Stimulated activated CD8-positive, alpha-beta memory T cell treated with anti-CD3 and anti-CD28 coated beads, Interleukin-15, amount 100 ng/mL, for 4 hours (primary cell): ENCODE data around the gene TTC33.
"Not testable (repeated sequence)": the region's sequence is repeated elsewhere in the genome, so short reads cannot be mapped to it uniquely, and the experiment has no call there.

Experiments used
- DNase-seq, 2 donors: peaks; one replicate each; pipeline ENCODE4 v3.0.0-alpha.2; 2020; ENCODE audit warnings: low read depth in 2 of 2

TTC33 gene

GRCh38 chr5:40717281-40717680 lies 38.5 kb downstream of the TTC33 start:
- no peak for DNase-seq

DNA sequence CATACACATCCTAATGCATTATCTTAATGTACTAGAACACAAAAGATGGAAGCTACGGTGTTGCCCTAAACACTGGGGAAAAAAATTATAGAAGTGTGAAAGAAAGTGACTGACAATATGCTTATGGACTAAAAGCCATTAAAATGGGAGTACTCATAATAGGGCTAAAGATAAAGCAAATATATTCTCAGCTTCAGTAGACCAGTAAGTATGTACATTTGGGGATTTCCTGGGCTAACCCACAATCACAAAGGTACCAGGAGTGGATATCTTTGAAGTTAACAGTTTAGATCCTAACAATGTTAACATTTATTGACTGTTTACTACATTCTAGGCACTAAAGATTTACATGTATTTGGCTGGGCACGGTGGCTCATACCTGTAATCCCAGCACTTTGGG lies 39.2 kb downstream of the TTC33 start:
- no peak for DNase-seq

GRCh38 chr5:40716000-40716399 lies 39.8 kb downstream of the TTC33 start:
- no peak for DNase-seq

GRCh38 chr5:40714001-40714400 lies 41.8 kb downstream of the TTC33 start:
- no peak for DNase-seq

GRCh38 chr5:40710575-40710974 lies 45.2 kb downstream of the TTC33 start:
- not testable (repeated sequence) for DNase-seq

DNA sequence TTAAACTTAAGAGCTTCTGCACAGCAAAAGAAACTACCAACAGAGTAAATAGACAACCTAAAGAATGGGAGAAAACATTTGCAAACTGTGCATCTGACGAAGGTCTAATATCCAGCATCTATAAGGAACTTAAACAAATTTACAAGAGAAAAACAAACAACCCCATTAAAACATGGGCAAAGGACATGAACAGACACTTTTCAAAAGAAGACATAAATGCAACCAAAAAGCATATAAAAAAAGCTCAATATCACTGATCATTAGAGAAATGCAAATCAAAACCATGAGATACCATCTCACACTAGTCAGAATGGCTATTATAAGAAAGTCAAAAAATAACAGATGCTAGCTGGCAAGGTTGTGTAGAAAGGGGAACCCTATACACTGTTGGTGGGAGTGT lies 50.3 kb downstream of the TTC33 start:
- not testable (repeated sequence) for DNase-seq

GRCh38 chr5:40702027-40702426 lies 53.7 kb downstream of the TTC33 start:
- DNase-seq = not testable (repeated sequence)

DNA sequence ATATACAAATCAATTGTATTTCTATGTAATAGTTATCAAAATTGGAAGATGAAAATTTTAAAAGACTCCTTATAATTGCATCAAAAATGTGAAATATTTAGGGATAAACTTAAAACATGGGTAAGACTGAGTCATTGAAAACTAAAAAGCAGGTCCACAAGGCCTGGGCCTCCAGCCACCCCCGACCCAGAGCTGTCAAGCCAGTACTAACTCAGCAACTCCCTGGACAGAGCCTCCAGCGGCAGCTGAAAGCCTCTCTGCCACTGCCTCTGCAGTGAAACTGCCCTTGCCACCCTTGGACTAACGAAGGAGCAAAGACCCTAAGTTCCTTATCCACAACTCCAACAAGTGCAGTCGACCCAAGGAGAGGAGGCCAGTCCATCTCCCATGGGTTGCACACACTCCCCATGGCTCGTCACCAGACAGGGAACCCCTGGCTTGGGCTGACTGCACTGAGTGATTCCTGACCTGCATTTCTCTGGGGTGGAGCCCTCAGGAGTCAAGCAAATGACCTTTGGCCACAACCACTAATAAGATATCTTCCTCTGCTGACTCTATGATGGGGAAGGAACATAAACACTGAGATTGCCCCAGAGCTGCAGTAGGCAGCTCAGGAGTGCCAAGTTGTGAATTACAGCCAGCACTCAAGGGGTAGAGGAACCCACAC lies 55.5 kb downstream of the TTC33 start:
- DNase-seq = no peak

- DNase-seq = no peak
Observed at GRCh38 chr5:40694433-40694832, 61.3 kb downstream of the TTC33 start.

DNA sequence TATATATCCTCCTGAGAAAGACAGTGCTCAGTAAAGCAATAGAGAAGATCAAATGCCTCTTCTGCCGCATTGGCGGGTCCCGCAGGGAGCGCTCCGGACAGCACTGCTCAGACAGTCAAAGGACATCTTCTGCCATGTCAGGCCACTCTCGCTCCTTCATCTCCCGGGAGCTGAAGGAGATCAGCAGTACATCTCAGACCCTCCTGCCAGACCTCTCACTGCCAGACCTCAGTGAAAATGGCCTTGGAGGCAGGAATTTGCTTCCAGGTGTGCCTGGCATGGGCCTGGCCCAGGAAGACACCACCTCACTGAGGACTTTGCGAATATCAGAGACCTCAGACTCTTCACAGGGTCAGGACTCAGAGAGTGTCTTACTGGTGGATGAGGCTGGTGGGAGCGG lies 63.9 kb downstream of the TTC33 start:
- no peak for DNase-seq

DNA sequence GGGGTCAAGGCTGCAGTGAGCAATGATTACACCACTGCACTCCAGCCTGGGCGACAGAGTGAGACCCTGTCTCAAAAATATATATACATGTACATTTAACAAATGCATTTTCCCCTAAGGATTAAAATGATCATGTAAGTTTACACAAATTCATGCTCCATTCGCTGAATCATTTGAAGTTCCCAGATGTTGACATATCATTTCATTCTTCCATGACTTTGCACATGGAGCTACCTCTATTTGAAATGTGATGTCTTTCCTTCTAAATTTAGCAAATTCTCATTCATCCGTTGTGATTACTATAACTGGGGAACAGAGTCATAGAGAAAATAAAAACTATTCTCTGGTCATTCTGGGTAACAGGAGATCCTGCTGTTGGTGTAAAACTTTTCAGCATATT lies 65.5 kb downstream of the TTC33 start:
- DNase-seq = no peak

DNA sequence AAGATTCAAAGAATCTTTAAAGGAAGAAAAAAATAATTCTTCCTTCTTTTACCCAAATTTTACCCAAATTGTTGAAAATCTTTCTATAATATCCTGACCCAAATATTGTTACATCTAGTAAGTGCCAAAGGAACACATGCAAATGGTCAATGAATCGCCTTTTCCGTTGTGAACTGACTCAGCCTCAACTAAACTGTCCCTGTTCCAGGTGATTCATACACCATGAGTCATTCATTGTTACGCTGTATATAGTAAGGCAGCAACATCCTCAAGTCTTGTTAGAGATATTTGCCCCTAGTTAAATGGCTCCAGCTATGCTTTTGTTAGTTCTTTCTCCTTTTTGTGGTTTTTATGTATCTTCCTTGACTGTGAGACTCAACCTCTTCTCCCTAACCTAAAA lies 66.3 kb downstream of the TTC33 start:
- DNase-seq = no peak

GRCh38 chr5:40688996-40689395 lies 66.8 kb downstream of the TTC33 start:
- no peak for DNase-seq

DNA sequence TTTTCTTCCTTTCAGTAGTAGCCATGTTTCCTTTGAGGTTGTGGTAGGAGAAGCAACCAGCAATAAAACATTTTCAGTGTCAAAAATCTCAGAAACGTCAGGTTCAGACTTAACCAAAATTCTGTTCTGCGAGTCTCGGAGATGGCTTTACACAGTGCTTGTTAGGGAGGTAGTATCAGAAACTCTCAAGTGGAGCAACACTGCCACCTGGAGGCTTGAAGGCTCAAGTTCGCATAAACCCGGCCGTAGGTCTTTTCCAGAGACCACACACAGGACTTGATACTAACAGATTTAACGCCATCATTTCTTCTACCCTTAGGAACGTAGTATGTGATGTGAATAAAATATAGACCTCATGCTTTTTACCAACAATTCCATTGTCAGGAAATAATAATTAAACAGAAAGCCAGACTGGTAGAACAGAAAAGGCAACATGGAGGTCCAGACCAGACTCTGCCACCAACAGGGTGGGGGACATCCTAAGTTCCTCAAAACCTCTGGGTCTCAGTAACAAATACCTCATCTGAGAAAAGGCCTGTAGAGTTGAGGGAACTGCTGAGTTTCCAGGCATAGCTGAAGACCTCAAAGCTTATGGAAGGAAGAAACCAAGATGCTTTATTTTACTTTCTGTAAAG lies 67.5 kb downstream of the TTC33 start:
- peak; percentile 55 to 78 for DNase-seq

DNA sequence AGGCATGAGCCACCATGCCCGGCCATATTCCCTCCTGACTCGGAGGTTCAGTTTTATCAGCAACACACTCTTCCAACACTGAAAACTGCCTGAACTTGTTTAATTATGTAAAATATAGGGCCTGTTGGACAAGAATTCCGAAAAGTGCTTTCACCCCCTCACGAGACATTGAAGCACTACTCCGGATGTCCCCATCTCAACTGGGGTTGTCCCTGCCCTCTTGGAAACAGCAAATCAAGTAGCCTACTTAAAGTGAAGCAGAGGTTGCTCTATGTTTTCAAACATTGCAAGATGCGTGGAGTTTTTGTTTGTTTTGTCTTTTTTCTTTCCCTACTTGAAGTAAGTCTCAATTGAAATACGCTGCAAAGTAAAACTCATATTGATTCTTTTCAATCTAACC lies 68.4 kb downstream of the TTC33 start:
- no peak for DNase-seq

GRCh38 chr5:40685976-40686486 lies 69.7 kb downstream of the TTC33 start:
- DNase-seq = no peak

DNA sequence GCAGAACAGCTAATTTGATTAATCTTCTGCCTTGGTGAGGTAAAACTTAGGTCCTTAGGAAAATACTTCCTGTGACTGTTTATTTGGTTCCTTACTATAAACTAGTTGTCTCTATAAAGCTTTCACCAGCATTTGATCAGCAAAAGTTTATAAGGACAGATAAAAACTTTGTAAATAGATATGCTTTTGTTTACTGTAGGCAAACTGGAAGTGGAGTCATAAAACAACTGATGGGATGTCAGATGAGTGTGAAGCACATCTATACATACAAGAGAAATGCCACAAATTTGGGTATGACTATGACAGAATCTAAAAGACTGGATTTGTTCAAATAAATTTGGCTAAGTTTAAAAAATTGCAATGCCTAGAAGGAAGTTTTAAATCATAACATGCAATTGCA lies 70.6 kb downstream of the TTC33 start:
- no peak for DNase-seq

GRCh38 chr5:40683305-40683704 lies 72.5 kb downstream of the TTC33 start:
- no peak for DNase-seq

GRCh38 chr5:40682154-40683017 lies 73.4 kb downstream of the TTC33 start:
- no peak for DNase-seq

- DNase-seq = no peak
Observed at GRCh38 chr5:40681363-40682153, 74.2 kb downstream of the TTC33 start.

DNA sequence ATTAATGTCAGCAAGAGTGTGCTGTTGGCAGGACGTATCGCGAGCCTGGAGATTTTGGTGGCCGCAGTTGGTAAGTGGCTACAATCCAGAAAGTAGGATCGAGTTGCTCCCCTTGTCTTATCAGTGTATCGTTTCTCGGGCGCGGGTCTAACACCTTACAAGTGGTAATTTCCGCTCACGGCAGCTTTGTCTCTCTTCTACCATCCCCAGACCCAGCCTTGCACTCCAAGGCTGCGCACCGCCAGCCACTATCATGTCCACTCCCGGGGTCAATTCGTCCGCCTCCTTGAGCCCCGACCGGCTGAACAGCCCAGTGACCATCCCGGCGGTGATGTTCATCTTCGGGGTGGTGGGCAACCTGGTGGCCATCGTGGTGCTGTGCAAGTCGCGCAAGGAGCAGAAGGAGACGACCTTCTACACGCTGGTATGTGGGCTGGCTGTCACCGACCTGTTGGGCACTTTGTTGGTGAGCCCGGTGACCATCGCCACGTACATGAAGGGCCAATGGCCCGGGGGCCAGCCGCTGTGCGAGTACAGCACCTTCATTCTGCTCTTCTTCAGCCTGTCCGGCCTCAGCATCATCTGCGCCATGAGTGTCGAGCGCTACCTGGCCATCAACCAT lies 74.9 kb downstream of the TTC33 start:
- no peak for DNase-seq
